ENCODE data around the gene WDR6. TPM values are rescaled to one million over a fixed set of nuclear protein-coding genes. Genes with fewer than 3 reads are reported as not detected.

WDR6 gene
- total RNA-seq, 1 donor from 2014 or later, result 250 TPM

GRCh38 chr3:48984663-48985062, 22.5 kb upstream of the WDR6 start:
- TF ChIP-seq CTCF (IDR thresholded peaks at IDR 0.05), result no peak
- H3K9me3 Mint-ChIP-seq, result no peaks in the 10 kb centered on the region
- intact Hi-C loops (cut with micrococcal nuclease), result no loop called here
- no peak overlapping the region for H3K4me3 Mint-ChIP-seq
- no peaks in the 10 kb centered on the region for H3K27me3 Mint-ChIP-seq
- CTCF ChIA-PET, result interaction anchor here (1.1 to 1.4 kb wide), 2 partner anchors 45 to 170 kb away, joined by 3 read pairs; no protein-coding TSS in a partner anchor
- peaks cover 11% of the 10 kb centered on the region for H3K4me1 Mint-ChIP-seq
- POLR2A ChIA-PET, result interaction anchor here (1.0 kb wide), 1 partner anchor 34 kb away, joined by 3 read pairs; the partner anchor contains the start of gene DALRD3
- no peak for ATAC-seq (ENCODE audit: low read depth)
- no peak for DNase-seq
- no peak overlapping the region for H3K27ac Mint-ChIP-seq
- H3K36me3 Mint-ChIP-seq (ENCODE audit: low read depth), result peaks cover 59% of the 10 kb centered on the region

- ATAC-seq (ENCODE audit: low read depth) (no peak), DNase-seq (no peak)
- ChIA-PET POLR2A (interaction anchor here (1.4 kb wide), 1 partner anchor 36 kb away, joined by 4 read pairs; the partner anchor contains the start of gene NDUFAF3), CTCF (interaction anchor here (1.2 to 5.0 kb wide), 4 partner anchors 21 to 171 kb away, joined by 3 to 57 read pairs (median 47); partner anchors contain the start of genes DALRD3, QRICH1 and WDR6)
- Mint-ChIP-seq H3K4me3 (no peak overlapping the region), H3K9me3 (no peaks in the 10 kb centered on the region), H3K36me3 (ENCODE audit: low read depth) (peaks cover 51% of the 10 kb centered on the region), H3K27me3 (no peaks in the 10 kb centered on the region), H3K27ac (no peak overlapping the region), H3K4me1 (peaks cover 18% of the 10 kb centered on the region)
- intact Hi-C loops (cut with micrococcal nuclease), result no loop called here
- no peak for TF ChIP-seq CTCF (IDR thresholded peaks at IDR 0.05)
Observed at GRCh38 chr3:48985831-48986376, 21.3 kb upstream of the WDR6 start.

GRCh38 chr3:48989126-48989795, 17.9 kb upstream of the WDR6 start:
- no peak for TF ChIP-seq CTCF (IDR thresholded peaks at IDR 0.05)
- Mint-ChIP-seq H3K27ac (peak overlapping the region; percentile 83), H3K36me3 (ENCODE audit: low read depth) (peaks cover 20% of the 10 kb centered on the region), H3K4me1 (peaks cover 28% of the 10 kb centered on the region), H3K9me3 (no peaks in the 10 kb centered on the region), H3K27me3 (no peaks in the 10 kb centered on the region), H3K4me3 (peak overlapping the region; percentile 92)
- CTCF ChIA-PET, result interaction anchor here (1.5 to 5.0 kb wide), 8 partner anchors 16 to 459 kb away, joined by 5 to 57 read pairs (median 14); partner anchors contain the start of genes DALRD3, IMPDH2, NDUFAF3 and QRICH1
- intact Hi-C loops (cut with micrococcal nuclease), result loop anchor here (1.0 kb wide), 1 partner anchor 25 kb away; no protein-coding TSS in a partner anchor
- POLR2A ChIA-PET, result interaction anchor here (0.7 to 5.1 kb wide), 10 partner anchors 17 to 715 kb away, joined by 3 to 58 read pairs (median 6); partner anchors contain the start of genes ARIH2, DALRD3, IMPDH2 and NDUFAF3
- ATAC-seq (ENCODE audit: low read depth) (no peak), DNase-seq (no peak)

DNA sequence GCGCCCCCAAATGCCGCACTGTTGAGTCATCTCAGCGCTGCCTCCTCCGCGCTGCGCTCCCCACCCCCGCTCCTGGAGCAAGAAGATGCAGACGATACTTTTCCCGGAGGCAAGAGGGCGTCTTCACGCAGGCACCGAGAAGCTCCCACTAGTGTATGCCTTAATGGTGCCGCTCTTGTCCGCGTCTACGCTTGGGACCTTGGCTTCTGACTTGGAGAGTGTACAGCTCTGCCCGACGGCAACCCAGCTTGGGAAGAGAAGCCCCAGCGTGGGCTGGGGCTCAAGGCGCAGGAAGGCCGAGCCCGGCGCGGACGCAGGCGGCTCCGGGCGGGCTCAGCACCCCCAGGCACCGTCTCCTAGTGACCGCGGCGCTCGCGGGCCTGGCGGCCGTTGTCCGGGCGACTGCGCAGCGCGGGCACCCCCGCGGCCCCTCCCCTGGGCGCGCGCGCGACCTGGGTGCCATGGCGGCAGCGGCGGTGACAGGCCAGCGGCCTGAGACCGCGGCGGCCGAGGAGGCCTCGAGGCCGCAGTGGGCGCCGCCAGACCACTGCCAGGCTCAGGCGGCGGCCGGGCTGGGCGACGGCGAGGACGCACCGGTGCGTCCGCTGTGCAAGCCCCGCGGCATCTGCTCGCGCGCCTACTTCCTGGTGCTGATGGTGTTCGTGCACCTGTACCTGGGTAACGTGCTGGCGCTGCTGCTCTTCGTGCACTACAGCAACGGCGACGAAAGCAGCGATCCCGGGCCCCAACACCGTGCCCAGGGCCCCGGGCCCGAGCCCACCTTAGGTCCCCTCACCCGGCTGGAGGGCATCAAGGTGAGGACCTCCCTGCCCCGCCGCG, 17.2 kb upstream of the WDR6 start, which contains the start of gene P4HTM:
Gene P4HTM, plus strand, starts transcription at position 446 of the 840 bp plus-strand sequence. Its CDS starts 16 bp downstream, at position 462.
- ATAC-seq (ENCODE audit: low read depth), result peak; percentile 64
- intact Hi-C loops (cut with micrococcal nuclease), result loop anchor here (1.0 kb wide), 3 partner anchors 17 to 31 kb away; partner anchors contain the start of gene WDR6
- H3K4me3 Mint-ChIP-seq, result peak within 1 kb of the TSS; percentile 92

More for the DNA sequence above, 17.2 kb upstream of the WDR6 start, which contains the start of gene P4HTM:
- Mint-ChIP-seq H3K36me3 (ENCODE audit: low read depth) (peaks cover 18% of the 10 kb centered on the region), H3K9me3 (no peaks in the 10 kb centered on the region), H3K27me3 (no peaks in the 10 kb centered on the region), H3K4me1 (peaks cover 28% of the 10 kb centered on the region), H3K27ac (peak within 1 kb of the TSS; percentile 83)
- no peak for TF ChIP-seq CTCF (IDR thresholded peaks at IDR 0.05)
- DNase-seq, result peak; percentile 58
- ChIA-PET CTCF (interaction anchor here (1.5 to 5.0 kb wide), 8 partner anchors 15 to 459 kb away, joined by 5 to 57 read pairs (median 14); partner anchors contain the start of genes DALRD3, IMPDH2, NDUFAF3 and QRICH1), POLR2A (interaction anchor here (0.6 to 5.1 kb wide), 12 partner anchors 9 to 716 kb away, joined by 3 to 58 read pairs (median 6); partner anchors contain the start of genes ARIH2, DALRD3, IMPDH2 and NDUFAF3)

All from activated B cell treated with CpG ODN at 0.5 μM for 24 hours (primary cell).